ENCODE results near the gene WDR41. TPM values are rescaled to one million over a fixed set of nuclear protein-coding genes. Genes with fewer than 3 reads are reported as not detected.

WDR41 gene
- total and polyA plus RNA-seq, 4 donors: 60.0 to 167 (median 86.0) TPM

DNA sequence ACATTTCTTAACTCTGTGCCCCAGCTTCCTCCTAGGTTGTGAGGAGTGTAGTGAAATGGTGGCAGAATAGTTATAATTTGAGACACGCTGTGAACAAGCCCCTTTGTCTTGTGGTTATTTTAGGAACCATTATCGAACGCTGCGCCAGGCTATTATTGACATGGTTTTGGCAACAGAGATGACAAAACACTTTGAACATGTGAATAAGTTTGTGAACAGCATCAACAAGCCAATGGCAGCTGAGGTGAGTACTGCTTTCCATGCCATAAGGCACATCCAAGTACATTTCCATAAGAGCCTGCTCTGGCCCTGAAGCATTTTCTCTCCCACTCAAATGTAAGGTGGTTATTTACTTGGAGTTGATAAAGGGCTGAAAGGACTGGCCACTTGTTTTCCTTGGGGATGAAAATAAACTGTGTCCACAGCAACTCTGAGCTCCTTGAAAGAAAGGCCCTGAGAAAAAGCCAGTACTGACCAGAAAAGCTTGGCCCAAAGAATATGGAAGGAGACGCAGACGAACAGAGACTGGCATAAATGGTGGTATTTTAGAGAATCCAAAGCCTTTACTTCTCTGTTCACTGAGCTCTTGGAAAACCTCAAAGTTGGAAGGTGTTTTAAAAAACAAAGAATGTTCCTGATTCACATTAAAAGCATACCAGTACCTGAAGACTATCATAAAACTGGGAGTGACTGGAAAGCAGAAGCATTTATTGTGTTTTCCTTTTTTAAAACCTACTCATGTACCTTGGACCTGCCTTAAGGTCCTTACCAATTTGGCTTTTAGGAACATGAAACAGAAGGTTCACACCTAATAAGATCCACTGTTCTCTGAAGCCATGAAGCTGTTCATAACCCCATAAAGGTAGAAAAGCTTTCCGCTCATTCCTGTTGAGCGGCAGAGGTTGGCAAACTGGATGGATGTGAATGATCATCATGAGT, 72.2 kb downstream of the WDR41 start:
- peaks cover 3% of the 10 kb centered on the region for H3K4me1 ChIP-seq (ENCODE audit: control insufficient read depth, insufficient read depth, low read length)
- no peak for DNase-seq (ENCODE audit: low read depth in 4 of 6, low spot score in 6 of 6)
- H3K4me3 ChIP-seq (ENCODE audit: low read depth, low read length): no peak overlapping the region
- no peak overlapping the region for H3K27ac ChIP-seq (ENCODE audit: low read depth, low read length)
- no peaks in the 10 kb centered on the region for H3K27me3 ChIP-seq (ENCODE audit: control insufficient read depth, insufficient read depth, low read length)
- H3K36me3 ChIP-seq (ENCODE audit: control insufficient read depth, insufficient read depth, low read length): peaks cover 4% of the 10 kb centered on the region
- 88% methylated on average over 8 of the region's 8 CpGs for WGBS (ENCODE audit: insufficient coverage)
- no peaks in the 10 kb centered on the region for H3K9me3 ChIP-seq (ENCODE audit: control insufficient read depth, insufficient read depth, low read length)

DNA sequence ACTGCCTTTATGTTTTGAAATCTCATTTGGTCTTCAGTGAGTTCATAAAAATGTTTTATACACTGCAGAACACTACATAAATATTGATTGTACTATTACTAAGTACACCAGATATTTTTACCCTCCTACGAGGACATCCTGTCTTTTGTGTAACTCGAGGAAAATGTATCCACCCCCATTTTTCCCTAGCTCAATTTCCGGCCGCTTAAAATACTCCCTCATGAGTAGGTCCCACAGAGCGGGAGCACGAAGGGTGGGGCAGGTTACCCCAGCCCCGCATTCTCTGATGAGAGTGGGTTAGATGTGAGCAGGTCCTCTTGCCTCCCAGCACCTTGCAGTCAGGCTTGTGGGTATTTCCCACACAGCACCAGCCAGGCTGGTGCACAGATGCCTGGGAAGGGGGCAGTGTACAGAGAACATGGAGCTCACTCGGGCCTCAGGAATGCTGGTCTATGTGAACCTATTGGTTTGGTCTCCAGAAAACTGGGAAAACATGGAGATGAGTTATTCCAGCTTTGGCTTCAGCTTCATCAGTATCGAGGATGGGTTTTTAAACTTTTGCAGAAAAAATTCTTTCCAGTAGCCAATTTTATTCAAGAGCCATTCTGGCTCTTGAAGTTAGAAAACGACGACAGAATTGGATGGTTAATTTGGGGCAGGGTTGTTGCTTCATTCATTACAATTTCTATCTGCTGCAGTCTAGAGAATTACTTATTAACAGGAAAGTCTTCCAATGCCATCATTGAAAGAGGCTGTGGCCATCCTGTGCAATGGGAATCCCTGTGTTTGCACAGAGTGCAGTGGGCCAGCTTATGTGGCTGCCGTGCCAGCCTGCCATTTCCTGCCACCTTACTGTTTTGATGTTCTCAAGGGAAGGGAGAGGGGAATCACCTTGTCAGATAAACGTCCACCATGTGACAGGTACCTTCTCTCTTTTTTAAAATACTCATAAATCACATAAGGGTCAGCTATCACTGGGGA, 73.2 kb downstream of the WDR41 start:
- 98% methylated on average over 7 of the region's 13 CpGs for WGBS (ENCODE audit: insufficient coverage)
- peaks cover 3% of the 10 kb centered on the region for H3K4me1 ChIP-seq (ENCODE audit: control insufficient read depth, insufficient read depth, low read length)
- no peaks in the 10 kb centered on the region for H3K9me3 ChIP-seq (ENCODE audit: control insufficient read depth, insufficient read depth, low read length)
- H3K4me3 ChIP-seq (ENCODE audit: low read depth, low read length): no peak overlapping the region
- H3K36me3 ChIP-seq (ENCODE audit: control insufficient read depth, insufficient read depth, low read length): no peaks in the 10 kb centered on the region
- no peaks in the 10 kb centered on the region for H3K27me3 ChIP-seq (ENCODE audit: control insufficient read depth, insufficient read depth, low read length)
- no peak for DNase-seq (ENCODE audit: low read depth in 4 of 6, low spot score in 6 of 6)
- no peak overlapping the region for H3K27ac ChIP-seq (ENCODE audit: low read depth, low read length)

DNA sequence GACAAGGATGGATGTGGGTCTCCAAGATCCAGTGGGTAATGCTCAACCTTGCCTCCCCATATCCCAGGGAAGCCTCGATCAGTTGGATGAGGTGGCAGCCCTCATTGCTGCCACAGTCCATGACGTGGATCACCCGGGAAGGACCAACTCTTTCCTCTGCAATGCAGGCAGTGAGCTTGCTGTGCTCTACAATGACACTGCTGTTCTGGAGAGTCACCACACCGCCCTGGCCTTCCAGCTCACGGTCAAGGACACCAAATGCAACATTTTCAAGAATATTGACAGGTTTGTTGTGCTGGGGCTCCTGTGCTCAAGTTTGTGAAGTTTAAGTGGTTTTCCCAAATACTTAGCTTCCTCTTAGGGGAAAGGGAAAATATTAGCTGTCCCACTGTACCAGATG, 74.0 kb downstream of the WDR41 start:
- Histone ChIP-seq H3K36me3 (ENCODE audit: control insufficient read depth, insufficient read depth, low read length) (no peaks in the 10 kb centered on the region), H3K27ac (ENCODE audit: low read depth, low read length) (no peak overlapping the region), H3K9me3 (ENCODE audit: control insufficient read depth, insufficient read depth, low read length) (no peaks in the 10 kb centered on the region), H3K27me3 (ENCODE audit: control insufficient read depth, insufficient read depth, low read length) (no peaks in the 10 kb centered on the region), H3K4me3 (ENCODE audit: low read depth, low read length) (no peak overlapping the region), H3K4me1 (ENCODE audit: control insufficient read depth, insufficient read depth, low read length) (peaks cover 3% of the 10 kb centered on the region)
- 73% methylated on average over 3 of the region's 5 CpGs for WGBS (ENCODE audit: insufficient coverage)
- DNase-seq (ENCODE audit: low read depth in 4 of 6, low spot score in 6 of 6): no peak

DNA sequence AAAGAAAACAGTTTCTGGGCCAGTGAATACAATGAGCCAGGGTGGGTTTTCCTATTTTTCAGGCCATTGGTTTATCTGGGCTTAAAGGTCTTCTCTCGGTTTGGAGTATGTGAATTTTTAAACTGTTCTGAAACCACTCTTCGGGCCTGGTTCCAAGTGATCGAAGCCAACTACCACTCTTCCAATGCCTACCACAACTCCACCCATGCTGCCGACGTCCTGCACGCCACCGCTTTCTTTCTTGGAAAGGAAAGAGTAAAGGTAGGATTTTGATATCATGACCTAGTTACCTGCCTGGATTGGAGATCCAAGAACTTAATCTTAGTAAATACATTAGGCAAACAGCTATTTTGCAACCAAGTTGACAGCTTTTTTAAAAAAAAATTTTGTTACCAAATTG, 79.1 kb downstream of the WDR41 start:
- no peak overlapping the region for H3K4me3 ChIP-seq (ENCODE audit: low read depth, low read length)
- H3K36me3 ChIP-seq (ENCODE audit: control insufficient read depth, insufficient read depth, low read length): peaks cover 3% of the 10 kb centered on the region
- DNase-seq (ENCODE audit: low read depth in 4 of 6, low spot score in 6 of 6): no peak
- no peak overlapping the region for H3K27ac ChIP-seq (ENCODE audit: low read depth, low read length)
- no peaks in the 10 kb centered on the region for H3K9me3 ChIP-seq (ENCODE audit: control insufficient read depth, insufficient read depth, low read length)
- H3K4me1 ChIP-seq (ENCODE audit: control insufficient read depth, insufficient read depth, low read length): peaks cover 6% of the 10 kb centered on the region
- H3K27me3 ChIP-seq (ENCODE audit: control insufficient read depth, insufficient read depth, low read length): no peaks in the 10 kb centered on the region
- no CpG with 5 or more reads among the region's 7 CpGs for WGBS (ENCODE audit: insufficient coverage)

DNA sequence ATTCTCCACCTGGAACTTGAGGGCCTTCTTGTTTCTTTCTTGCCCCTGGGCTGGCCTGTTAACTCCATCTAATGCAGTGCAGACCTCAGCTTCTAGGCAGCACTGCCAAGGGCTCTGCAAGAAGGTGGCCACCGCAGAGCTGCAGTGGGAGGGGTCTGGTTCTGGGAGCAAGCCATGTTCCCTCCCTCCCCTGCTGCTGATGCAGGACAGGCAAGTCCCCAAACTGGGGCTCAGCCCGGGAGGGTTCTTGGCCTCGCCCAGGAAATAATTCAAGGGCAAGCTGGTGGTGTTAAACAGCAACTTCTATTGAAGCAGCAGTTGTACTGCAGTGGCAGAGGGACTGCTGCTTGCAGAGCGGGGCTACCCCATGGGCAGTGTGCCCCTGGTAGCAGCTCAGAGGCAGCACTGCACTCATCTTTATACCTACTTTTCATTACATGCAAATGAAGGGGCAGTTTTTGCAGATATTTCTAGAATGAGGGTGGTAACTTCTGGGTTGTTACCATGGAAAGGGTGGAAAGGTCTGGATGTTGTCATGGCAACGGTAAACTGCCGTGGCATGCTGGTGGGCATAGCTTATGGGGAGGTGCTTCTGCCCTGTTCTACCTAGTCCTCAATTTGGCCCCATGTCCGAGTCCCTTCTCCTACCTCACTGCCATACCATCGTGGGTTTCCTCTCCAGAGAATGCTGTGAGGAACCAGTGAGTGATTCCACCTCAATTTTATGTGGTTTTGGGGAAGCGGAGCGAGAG, 82.1 kb downstream of the WDR41 start:
- Histone ChIP-seq H3K4me1 (ENCODE audit: control insufficient read depth, insufficient read depth, low read length) (peaks cover 3% of the 10 kb centered on the region), H3K36me3 (ENCODE audit: control insufficient read depth, insufficient read depth, low read length) (peaks cover 9% of the 10 kb centered on the region), H3K27ac (ENCODE audit: low read depth, low read length) (no peak overlapping the region), H3K27me3 (ENCODE audit: control insufficient read depth, insufficient read depth, low read length) (no peaks in the 10 kb centered on the region), H3K9me3 (ENCODE audit: control insufficient read depth, insufficient read depth, low read length) (no peaks in the 10 kb centered on the region), H3K4me3 (ENCODE audit: low read depth, low read length) (no peak overlapping the region)
- WGBS (ENCODE audit: insufficient coverage): 75% methylated on average over 2 of the region's 10 CpGs
- no peak for DNase-seq (ENCODE audit: low read depth in 4 of 6, low spot score in 6 of 6)

DNA sequence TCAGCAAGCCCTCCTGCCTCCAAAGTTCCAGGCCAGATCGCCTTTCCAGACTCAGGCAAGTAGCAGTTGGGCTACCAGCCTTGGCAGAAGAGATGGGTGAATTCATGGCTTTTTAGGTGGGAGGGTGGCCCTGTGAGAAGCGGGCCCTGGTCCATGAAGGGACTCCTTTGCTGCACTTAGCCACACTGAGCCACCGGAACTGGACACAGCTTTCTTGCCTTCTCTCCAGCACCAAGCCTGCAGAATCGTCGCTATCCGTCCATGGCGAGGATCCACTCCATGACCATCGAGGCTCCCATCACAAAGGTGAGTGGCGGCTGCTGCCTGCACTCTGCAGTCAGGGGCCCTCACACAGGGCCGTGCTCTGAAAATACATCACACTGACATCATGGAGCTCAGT, 85.0 kb downstream of the WDR41 start:
- DNase-seq (ENCODE audit: low read depth in 4 of 6, low spot score in 6 of 6): no peak
- Histone ChIP-seq H3K9me3 (ENCODE audit: control insufficient read depth, insufficient read depth, low read length) (no peaks in the 10 kb centered on the region), H3K4me3 (ENCODE audit: low read depth, low read length) (no peak overlapping the region), H3K27me3 (ENCODE audit: control insufficient read depth, insufficient read depth, low read length) (no peaks in the 10 kb centered on the region), H3K27ac (ENCODE audit: low read depth, low read length) (no peak overlapping the region), H3K4me1 (ENCODE audit: control insufficient read depth, insufficient read depth, low read length) (peaks cover 3% of the 10 kb centered on the region), H3K36me3 (ENCODE audit: control insufficient read depth, insufficient read depth, low read length) (peaks cover 6% of the 10 kb centered on the region)
- WGBS (ENCODE audit: insufficient coverage): 94% methylated on average over 8 of the region's 10 CpGs

DNA sequence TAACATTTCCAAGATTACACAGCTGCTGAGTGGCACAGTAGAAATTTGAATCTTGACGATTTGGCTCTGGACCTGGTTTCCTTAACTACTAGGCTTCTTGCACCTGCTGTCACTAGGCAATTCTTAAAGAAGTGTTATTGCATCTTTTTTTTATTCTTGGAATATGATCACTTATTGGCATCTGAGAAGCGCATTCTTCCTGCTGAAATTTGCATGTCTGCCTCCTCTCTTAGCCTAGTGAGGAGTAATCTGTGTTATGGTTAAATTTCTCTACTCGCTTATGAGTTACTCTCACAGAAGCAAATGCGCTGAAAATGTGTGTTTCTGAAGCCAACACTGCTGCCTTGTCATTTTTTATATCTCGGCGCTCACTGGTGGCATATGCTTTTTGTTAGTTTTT, 89.3 kb downstream of the WDR41 start:
- DNase-seq (ENCODE audit: low read depth in 4 of 6, low spot score in 6 of 6): peak in 1 of 6 donors; percentile 89
- 100% methylated on average over 3 of the region's 6 CpGs for WGBS (ENCODE audit: insufficient coverage)
- Histone ChIP-seq H3K9me3 (ENCODE audit: control insufficient read depth, insufficient read depth, low read length) (no peaks in the 10 kb centered on the region), H3K4me1 (ENCODE audit: control insufficient read depth, insufficient read depth, low read length) (no peaks in the 10 kb centered on the region), H3K27me3 (ENCODE audit: control insufficient read depth, insufficient read depth, low read length) (no peaks in the 10 kb centered on the region), H3K4me3 (ENCODE audit: low read depth, low read length) (no peak overlapping the region), H3K27ac (ENCODE audit: low read depth, low read length) (no peak overlapping the region), H3K36me3 (ENCODE audit: control insufficient read depth, insufficient read depth, low read length) (peaks cover 6% of the 10 kb centered on the region)

DNA sequence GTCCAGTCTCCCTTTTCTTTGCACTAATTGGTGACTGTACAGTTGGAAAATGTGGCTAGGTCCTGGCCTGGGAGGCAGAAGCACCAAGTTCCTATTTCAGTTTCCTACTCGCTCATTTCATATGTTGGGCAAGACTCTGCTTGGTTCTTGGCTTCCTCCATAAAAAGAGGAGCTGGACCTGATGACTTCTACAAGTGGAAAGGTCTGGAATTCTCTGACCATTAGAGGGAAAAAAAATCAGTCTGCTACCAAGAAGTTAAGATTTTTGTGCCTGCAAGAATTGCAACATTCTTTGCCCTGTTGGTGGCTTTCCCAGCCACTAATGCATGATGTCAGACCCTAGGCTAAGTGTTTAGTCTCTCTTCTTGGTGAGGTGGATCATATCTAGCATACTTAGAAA, 91.5 kb downstream of the WDR41 start:
- Histone ChIP-seq H3K4me1 (ENCODE audit: control insufficient read depth, insufficient read depth, low read length) (no peaks in the 10 kb centered on the region), H3K4me3 (ENCODE audit: low read depth, low read length) (no peak overlapping the region), H3K27me3 (ENCODE audit: control insufficient read depth, insufficient read depth, low read length) (no peaks in the 10 kb centered on the region), H3K27ac (ENCODE audit: low read depth, low read length) (no peak overlapping the region), H3K9me3 (ENCODE audit: control insufficient read depth, insufficient read depth, low read length) (no peaks in the 10 kb centered on the region), H3K36me3 (ENCODE audit: control insufficient read depth, insufficient read depth, low read length) (no peaks in the 10 kb centered on the region)
- no peak for DNase-seq (ENCODE audit: low read depth in 4 of 6, low spot score in 6 of 6)
- no CpG with 5 or more reads among the region's 1 CpG for WGBS (ENCODE audit: insufficient coverage)

DNA sequence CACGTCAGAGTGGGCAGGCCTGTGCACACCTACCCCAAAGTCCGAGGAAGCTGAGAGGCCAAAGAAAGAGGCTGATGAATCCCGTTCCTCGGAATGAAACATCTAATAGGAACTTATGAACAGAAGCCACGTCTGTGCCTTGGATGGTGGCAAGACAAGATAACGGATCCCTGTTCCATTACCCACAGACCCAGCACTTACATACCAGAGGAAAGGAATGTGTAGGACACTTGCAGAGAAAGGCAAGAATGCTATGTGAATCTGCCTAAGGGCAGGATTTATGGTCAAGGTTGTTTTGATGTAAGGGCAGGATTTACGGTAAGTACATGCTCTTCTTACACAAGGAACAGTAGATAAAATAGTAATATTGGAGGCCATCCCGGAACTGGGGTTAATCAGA, 93.2 kb downstream of the WDR41 start:
- Histone ChIP-seq H3K4me3 (ENCODE audit: low read depth, low read length) (no peak overlapping the region), H3K9me3 (ENCODE audit: control insufficient read depth, insufficient read depth, low read length) (no peaks in the 10 kb centered on the region), H3K27ac (ENCODE audit: low read depth, low read length) (no peak overlapping the region), H3K36me3 (ENCODE audit: control insufficient read depth, insufficient read depth, low read length) (no peaks in the 10 kb centered on the region), H3K27me3 (ENCODE audit: control insufficient read depth, insufficient read depth, low read length) (no peaks in the 10 kb centered on the region), H3K4me1 (ENCODE audit: control insufficient read depth, insufficient read depth, low read length) (no peaks in the 10 kb centered on the region)
- DNase-seq (ENCODE audit: low read depth in 4 of 6, low spot score in 6 of 6): no peak
- 95% methylated on average over 6 of the region's 8 CpGs for WGBS (ENCODE audit: insufficient coverage)

Data from spinal cord (tissue), 10 donors.